Kidney glomerular epithelial cell (primary cell): ENCODE measurements around the gene LUZP2.

Experiments
- DNase-seq: peaks from one replicate; lab custom pipeline; 2025; lab: John Stamatoyannopoulos, UW

The LUZP2 gene

DNA sequence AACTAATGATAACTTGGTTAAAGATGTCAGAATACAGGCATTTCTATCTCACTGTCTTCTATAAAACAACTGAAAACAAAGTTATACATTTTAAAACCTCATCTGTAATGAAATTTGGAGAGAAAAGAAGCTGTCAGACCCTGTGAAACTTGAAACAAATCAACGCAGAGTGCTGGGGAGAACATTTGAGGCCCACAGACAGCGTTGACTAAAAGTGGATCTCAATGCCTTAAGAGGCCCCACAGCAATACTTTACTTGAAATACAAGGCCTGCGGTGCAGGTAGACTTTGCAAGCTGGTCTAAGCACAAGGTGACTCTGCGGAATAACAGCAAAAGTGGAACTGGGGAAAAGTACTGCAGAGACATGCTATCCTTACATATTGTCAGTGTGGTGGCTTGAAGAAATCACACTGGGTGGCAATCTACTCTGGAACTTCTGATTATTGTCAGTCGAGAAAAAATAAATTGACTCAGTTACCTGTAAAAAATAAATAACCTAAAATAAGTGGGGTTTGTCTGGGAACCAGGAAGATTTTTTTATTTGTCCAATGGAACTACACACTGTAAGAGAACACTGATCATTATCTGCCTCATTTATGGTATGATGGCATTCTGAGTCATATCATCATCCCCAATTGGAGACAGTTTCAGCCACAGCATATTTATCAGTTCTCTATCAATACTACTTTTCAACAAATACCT lies 138.9 kb downstream of the LUZP2 start:
- no peak for DNase-seq

GRCh38 chr11:24636291-24636629 lies 139.4 kb downstream of the LUZP2 start:
- DNase-seq = no peak

DNA sequence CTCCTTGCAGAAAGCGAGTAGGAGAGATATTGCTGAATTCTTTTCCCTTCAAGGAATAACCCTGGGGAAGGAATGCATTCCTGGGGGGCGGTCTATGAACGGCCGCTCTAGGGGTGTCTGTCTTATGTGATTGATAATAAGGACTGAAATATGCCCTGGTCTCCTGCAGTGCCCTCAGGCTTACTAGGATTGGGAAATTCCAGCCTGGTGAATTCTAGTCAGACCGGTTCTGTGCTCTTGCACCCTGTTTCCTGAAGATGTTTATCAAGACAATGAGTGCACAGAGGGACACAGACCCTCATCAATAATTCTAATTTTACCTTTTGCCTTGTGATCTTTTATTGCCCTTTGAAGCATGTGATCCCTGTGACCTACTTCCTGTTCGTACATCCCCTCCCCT lies 140.7 kb downstream of the LUZP2 start:
- no peak for DNase-seq

DNA sequence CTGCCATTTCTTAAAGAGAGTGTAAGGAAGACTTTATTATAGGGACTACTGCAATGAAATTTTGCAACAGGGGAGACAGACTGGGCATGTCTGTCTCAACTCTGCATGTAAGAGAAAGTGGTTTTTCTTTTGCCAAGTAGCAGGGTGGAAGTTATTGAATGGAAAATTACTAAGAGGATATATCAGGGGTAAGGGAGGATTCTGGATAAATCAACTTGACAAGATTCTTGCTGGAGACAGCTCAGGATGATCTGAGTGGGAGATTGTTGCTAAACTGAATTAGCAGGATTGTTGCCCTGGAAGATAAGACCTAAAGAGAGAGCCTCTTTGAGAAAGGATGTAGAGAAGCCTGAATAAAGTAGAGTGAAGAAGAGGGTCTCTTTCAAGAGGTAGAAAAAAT lies 145.8 kb downstream of the LUZP2 start:
- DNase-seq = no peak

- DNase-seq = no peak
Measured at GRCh38 chr11:24645563-24645962, 148.7 kb downstream of the LUZP2 start.

- DNase-seq = no peak
Measured at GRCh38 chr11:24651873-24652272, 155.0 kb downstream of the LUZP2 start.

DNA sequence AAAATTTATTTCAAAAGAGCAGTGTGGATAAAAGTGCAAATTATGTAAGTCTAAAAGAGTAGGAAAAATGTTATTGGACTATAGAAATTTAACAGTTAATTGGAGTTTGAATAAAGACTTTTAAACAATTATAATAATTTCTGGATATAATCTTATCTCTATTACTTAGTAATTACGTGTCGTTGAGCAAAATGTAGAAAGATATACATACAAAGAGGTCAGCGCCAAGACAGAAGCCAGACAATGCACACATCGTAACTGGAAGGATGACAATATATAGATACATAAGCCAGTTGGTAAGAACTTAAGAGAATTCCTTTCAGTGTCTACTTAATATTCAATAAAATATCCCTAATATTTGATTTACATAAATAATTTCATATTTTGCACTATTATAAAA lies 157.0 kb downstream of the LUZP2 start:
- DNase-seq = no peak

GRCh38 chr11:24661331-24661730 lies 164.5 kb downstream of the LUZP2 start:
- DNase-seq = no peak

DNA sequence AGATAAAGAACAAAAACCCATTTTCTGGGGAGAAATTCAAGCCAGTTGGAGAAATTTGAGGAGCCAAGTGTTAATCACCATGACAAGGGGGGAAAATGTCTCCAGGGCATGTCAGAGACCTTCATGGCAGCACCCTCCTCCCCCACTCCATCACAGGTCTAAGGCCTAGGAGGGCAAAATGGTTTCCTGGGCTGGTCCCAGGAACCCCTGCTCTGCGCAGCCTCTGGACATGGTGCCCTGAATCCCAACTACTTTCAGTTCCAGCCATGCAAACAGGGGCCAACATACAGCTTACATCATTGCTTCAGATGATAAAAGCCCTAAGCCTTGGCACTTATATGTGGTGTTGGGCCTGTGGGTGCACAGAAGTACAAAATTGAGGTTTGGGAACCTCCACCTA lies 167.5 kb downstream of the LUZP2 start:
- no peak for DNase-seq

- no peak for DNase-seq
Measured at GRCh38 chr11:24667353-24667968, 170.6 kb downstream of the LUZP2 start.

- DNase-seq = no peak
Measured at GRCh38 chr11:24678703-24679348, 182.0 kb downstream of the LUZP2 start.

DNA sequence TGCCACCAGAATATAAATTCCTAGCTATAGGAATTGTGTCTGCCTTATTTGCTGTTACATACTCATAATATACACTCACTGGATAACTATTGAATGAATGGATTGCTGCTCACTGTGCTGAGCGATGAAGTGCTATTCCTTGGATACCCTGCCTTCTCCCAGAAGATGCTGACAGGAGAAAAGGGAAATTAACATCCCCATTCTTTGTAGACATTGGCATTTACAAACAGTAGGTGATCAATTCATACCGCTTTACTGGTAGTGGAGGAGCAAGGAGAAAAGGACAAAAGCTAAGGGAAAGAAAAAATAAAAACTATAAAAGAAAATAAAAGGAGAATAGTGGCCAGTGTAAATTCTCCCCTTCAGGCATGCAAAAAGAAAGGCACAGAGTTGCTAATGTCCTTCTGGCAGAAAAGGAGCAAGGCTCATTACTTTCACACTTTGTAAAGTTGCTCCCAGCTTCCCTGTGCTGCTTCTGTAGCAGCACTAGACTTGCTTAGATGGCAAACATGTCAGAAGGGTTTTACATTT lies 183.0 kb downstream of the LUZP2 start:
- DNase-seq = no peak

GRCh38 chr11:24683583-24683982 lies 186.7 kb downstream of the LUZP2 start:
- no peak for DNase-seq

GRCh38 chr11:24685821-24686220 lies 189.0 kb downstream of the LUZP2 start:
- DNase-seq = no peak

DNA sequence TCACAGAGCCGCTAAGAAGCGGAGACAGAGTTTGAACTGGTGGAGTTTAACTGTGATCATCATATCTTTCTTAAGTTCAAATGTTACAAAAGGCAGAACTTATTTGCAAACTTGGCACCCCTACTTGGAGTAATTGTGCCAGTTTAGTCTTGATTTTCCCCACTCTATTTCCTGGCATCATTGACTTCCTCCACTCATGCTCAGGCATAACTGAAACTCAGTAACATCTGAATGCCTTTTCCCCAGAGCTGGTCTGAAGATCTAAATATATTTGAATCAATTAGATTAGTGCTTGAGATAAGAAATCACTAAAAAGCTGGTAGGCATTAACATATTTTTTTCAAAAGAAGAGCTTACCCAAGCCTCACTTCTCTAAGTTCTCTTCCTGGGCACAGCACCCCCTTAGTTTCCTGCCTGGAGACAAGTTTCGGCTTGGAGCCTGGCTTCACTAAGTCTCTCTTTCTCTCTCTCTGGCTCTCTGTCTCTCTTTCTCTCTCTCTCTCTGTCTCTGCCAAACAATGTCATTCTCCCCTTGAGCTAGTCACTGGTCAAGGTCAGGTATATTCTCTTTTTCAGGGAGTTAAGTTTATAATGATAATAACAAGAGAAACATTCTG lies 190.8 kb downstream of the LUZP2 start:
- no peak for DNase-seq

DNA sequence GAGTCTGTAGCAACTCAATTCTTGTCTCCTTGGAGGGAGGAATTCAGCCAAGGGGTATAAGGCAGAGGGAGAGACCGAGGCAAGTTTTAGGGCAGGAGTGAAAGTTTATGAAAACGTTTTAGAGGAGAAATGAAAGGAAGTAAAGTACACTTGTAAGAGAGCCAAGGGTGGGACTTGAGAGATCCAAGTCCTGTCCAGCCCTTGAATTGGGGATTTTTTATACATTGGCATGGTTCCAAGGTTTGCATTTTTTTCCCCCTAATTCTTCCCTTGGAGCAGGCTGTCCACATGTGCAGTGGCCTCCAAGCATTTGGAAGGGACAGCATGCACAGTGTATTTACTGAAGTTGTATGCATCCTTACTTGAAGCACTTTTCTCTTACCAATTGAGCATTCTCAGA lies 192.1 kb downstream of the LUZP2 start:
- no peak for DNase-seq

GRCh38 chr11:24697522-24698111 lies 200.8 kb downstream of the LUZP2 start:
- DNase-seq = no peak

GRCh38 chr11:24704716-24705115 lies 207.9 kb downstream of the LUZP2 start:
- no peak for DNase-seq

DNA sequence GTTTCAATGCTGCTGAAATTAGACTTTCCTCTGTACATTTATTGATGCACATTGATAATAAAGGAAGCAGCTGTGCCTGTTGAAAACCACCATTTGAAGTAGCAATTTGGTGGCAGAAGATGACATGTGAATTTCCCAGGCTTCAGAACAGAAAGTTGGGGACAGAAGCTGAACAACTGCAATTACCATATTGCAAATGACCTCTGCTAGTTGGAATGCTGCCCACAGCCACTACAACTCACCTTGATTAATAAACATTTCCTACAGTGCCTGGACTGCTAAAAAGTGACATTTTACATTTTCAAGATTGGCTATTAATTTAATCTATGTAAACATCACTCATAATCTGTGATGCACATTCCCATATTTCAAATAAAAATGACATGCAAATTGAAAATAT lies 208.6 kb downstream of the LUZP2 start:
- no peak for DNase-seq

DNA sequence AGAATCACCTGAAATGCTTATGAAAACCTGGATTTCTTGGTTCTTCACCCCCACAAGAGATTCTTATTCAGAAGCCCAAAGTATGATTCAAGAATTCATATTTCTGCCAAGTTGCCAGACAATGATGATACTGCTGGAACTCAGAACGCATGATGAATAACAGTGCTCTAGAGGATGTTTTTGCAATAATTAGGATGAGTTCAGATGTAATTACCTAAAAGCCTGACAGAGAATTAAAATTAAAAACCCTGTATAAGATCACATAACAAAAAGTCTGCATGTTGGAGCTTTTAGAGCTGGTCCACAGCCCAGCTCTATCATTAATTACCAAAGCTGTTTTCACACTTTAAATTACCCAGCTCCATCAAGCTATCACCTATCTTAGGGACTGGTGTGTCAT lies 211.8 kb downstream of the LUZP2 start:
- no peak for DNase-seq

DNA sequence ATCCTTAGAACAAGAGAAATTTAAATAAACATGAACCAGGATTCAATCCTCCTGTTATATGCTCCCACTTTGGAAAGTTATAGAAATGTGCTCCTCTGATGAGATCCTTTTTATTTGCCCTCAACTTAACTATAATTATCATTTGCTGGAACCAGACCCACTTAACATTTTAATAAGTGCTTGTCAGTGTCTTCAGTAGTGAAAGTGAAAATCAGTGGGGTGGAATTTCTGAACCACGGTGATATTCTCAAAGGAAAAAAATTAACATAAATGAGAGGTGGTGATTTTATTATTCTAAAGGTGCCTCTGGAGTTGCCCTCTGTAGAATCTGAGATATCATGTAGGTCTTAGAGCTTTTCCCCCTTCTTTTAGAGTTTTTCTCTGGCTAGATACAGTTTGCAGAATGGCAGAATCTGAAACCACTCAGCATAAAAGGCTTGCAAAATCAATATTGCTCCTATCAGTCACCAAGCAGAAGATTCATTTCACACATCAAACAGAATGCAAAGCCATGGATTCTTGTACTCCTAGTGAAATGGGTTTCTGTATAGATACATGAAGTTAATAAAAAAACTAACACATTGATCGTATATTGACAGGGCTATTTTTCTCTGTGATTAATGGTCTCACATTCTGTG lies 213.2 kb downstream of the LUZP2 start:
- DNase-seq = no peak

GRCh38 chr11:24714601-24715000 lies 217.7 kb downstream of the LUZP2 start:
- DNase-seq = no peak
